ENCODE results near the gene KIDINS220.

KIDINS220 gene

GRCh38 chr2:8836971-8837794, at the start of gene KIDINS220:
TSS of gene KIDINS220 (minus strand) at chr2:8837613. CDS start at chr2:8827093, 10,520 bp downstream.
- peak; percentile 82 for DNase-seq

- no peak for DNase-seq
Measured at GRCh38 chr2:8886876-8887275, 49.5 kb upstream of the KIDINS220 start.

GRCh38 chr2:8886202-8886518, 48.7 kb upstream of the KIDINS220 start:
- DNase-seq, result no peak

GRCh38 chr2:8885449-8886201, 48.2 kb upstream of the KIDINS220 start:
- no peak for DNase-seq

GRCh38 chr2:8884812-8885211, 47.4 kb upstream of the KIDINS220 start:
- no peak for DNase-seq

GRCh38 chr2:8882094-8882493, 44.7 kb upstream of the KIDINS220 start:
- no peak for DNase-seq

GRCh38 chr2:8877894-8878293, 40.5 kb upstream of the KIDINS220 start:
- no peak for DNase-seq

- no peak for DNase-seq
Measured at GRCh38 chr2:8877332-8877731, 39.9 kb upstream of the KIDINS220 start.

GRCh38 chr2:8876628-8877027, 39.2 kb upstream of the KIDINS220 start:
- DNase-seq, result no peak

GRCh38 chr2:8872821-8873432, 35.5 kb upstream of the KIDINS220 start:
- no peak for DNase-seq

GRCh38 chr2:8870441-8870840, 33.0 kb upstream of the KIDINS220 start:
- no peak for DNase-seq

- DNase-seq, result no peak
Measured at GRCh38 chr2:8867363-8867762, 29.9 kb upstream of the KIDINS220 start.

GRCh38 chr2:8863331-8863953, 26.0 kb upstream of the KIDINS220 start:
- DNase-seq, result no peak

- DNase-seq, result no peak
Measured at GRCh38 chr2:8862230-8862629, 24.8 kb upstream of the KIDINS220 start.

- DNase-seq, result no peak
Measured at GRCh38 chr2:8861797-8862196, 24.4 kb upstream of the KIDINS220 start.

GRCh38 chr2:8860239-8860638, 22.8 kb upstream of the KIDINS220 start:
- no peak for DNase-seq

- DNase-seq, result no peak
Measured at GRCh38 chr2:8858910-8859309, 21.5 kb upstream of the KIDINS220 start.

GRCh38 chr2:8858264-8858663, 20.9 kb upstream of the KIDINS220 start:
- DNase-seq, result no peak

GRCh38 chr2:8857709-8858108, 20.3 kb upstream of the KIDINS220 start:
- no peak for DNase-seq

- no peak for DNase-seq
Measured at GRCh38 chr2:8856176-8856575, 18.8 kb upstream of the KIDINS220 start.

GRCh38 chr2:8855010-8855409, 17.6 kb upstream of the KIDINS220 start:
- DNase-seq, result no peak

GRCh38 chr2:8853426-8853825, 16.0 kb upstream of the KIDINS220 start:
- DNase-seq, result no peak

GRCh38 chr2:8851811-8852560, 14.6 kb upstream of the KIDINS220 start:
- DNase-seq, result no peak
